Stimulated activated CD4-positive, alpha-beta T cell treated with anti-CD3 and anti-CD28 coated beads, TNF-alpha, amount 100 ng/mL, for 1 hour (primary cell): ENCODE results near the gene ADSS2.
"Not testable (repeated sequence)": the region's sequence is repeated elsewhere in the genome, so short reads cannot be mapped to it uniquely, and the experiment has no call there.

Experiments used
- DNase-seq, 3 donors: peaks; one replicate each; pipeline ENCODE4 v3.0.0-alpha.2; 2020; ENCODE audit warnings: low read depth in 3 of 3, low spot score in 1 of 3

Gene ADSS2

GRCh38 chr1:244368279-244368678, 83.4 kb downstream of the ADSS2 start:
- DNase-seq = no peak

GRCh38 chr1:244367399-244368114, 84.2 kb downstream of the ADSS2 start:
- no peak for DNase-seq

- DNase-seq = no peak
Measured at GRCh38 chr1:244365809-244366208, 85.9 kb downstream of the ADSS2 start.

GRCh38 chr1:244365262-244365661, 86.4 kb downstream of the ADSS2 start:
- DNase-seq = not testable (repeated sequence)

- DNase-seq = no peak
Measured at GRCh38 chr1:244362476-244362875, 89.2 kb downstream of the ADSS2 start.

GRCh38 chr1:244361764-244362473, 89.8 kb downstream of the ADSS2 start:
- no peak for DNase-seq
